ENCODE measurements around the gene KRT80. TPM values are rescaled to one million over a fixed set of nuclear protein-coding genes. Genes with fewer than 3 reads are reported as not detected.

The KRT80 gene
- total RNA-seq, 1 experiment from 2014 or later, result 8.8 TPM

GRCh38 chr12:52229836-52230343 is 38.1 kb upstream of the KRT80 start (continued):
- TF ChIP-seq REST (IDR thresholded peaks at IDR 0.05; ENCODE audit: low read depth) (no peak), POLR2A (IDR thresholded peaks at IDR 0.05; ENCODE audit: borderline replicate concordance, extremely low read depth, insufficient read depth, insufficient read length) (no peak)

GRCh38 chr12:52228931-52229330 is 37.1 kb upstream of the KRT80 start:
- Histone ChIP-seq H3K4me2 (ENCODE audit: low read length) (peak overlapping the region; percentile 71), H3K27ac (ENCODE audit: low read depth, low read length) (no peak overlapping the region), H3K9me2 (ENCODE audit: insufficient read depth) (no peaks in the 10 kb centered on the region), H3K36me3 (ENCODE audit: control insufficient read depth in 1 of 2, insufficient read depth in 2 of 2, low read length in 2 of 2) (no peaks in the 10 kb centered on the region), H3K9ac (ENCODE audit: low read length) (no peak overlapping the region), H3K4me1 (ENCODE audit: control insufficient read depth in 1 of 2, insufficient read depth in 2 of 2, low read length in 2 of 2) (peaks cover 29 to 87% of the 10 kb centered on the region in 2 experiments), H3K4me3 (replicated peaks in 1 of 2; ENCODE audit: low read depth in 1 of 2, low read length in 2 of 2) (no peak overlapping the region), H3K9me3 (ENCODE audit: control insufficient read depth in 1 of 2, insufficient read depth in 1 of 2, low read depth in 1 of 2, low read length in 2 of 2) (no peaks in the 10 kb centered on the region), H4K20me1 (ENCODE audit: insufficient read depth) (no peaks in the 10 kb centered on the region), H2AFZ (ENCODE audit: low read depth, low read length, poor library complexity, severe bottlenecking) (no peak overlapping the region), H3K79me2 (ENCODE audit: insufficient read depth, low read length) (no peaks in the 10 kb centered on the region), H3K27me3 (ENCODE audit: insufficient read depth, low read length) (no peaks in the 10 kb centered on the region)
- CTCF ChIA-PET, result interaction anchor here (1.2 to 1.8 kb wide), 2 partner anchors 9 to 50 kb away, joined by 5 to 8 read pairs; no protein-coding TSS in a partner anchor
- no peak for TF ChIP-seq POLR2AphosphoS5 (IDR thresholded peaks at IDR 0.05; ENCODE audit: low read depth, low read length)
- TF ChIP-seq TCF7L2 (IDR thresholded peaks at IDR 0.05; ENCODE audit: borderline replicate concordance, extremely low read depth, insufficient read depth, insufficient read length), result no peak
- TF ChIP-seq ZFX (IDR thresholded peaks at IDR 0.05), result no peak
- no peak for TF ChIP-seq ATF3 (IDR thresholded peaks at IDR 0.05)
- TF ChIP-seq CEBPB (IDR thresholded peaks at IDR 0.05; ENCODE audit: low read depth), result no peak
- TF ChIP-seq RAD21 (IDR thresholded peaks at IDR 0.05; ENCODE audit: low read depth), result no peak
- TF ChIP-seq CTCF (IDR thresholded peaks at IDR 0.05 in 2 of 3, conservative IDR thresholded peaks at IDR 0.05 in 1 of 3; ENCODE audit: borderline replicate concordance in 1 of 3, insufficient read depth in 1 of 3, low read depth in 2 of 3, low read length in 2 of 3), result no peak
- TF ChIP-seq YY1 (IDR thresholded peaks at IDR 0.05; ENCODE audit: extremely low read depth, insufficient replicate concordance, low read depth, low read length), result no peak
- TF ChIP-seq ZNF274 (IDR thresholded peaks at IDR 0.05; ENCODE audit: low read depth, low read length), result no peak
- no peak for TF ChIP-seq SIN3A (IDR thresholded peaks at IDR 0.05; ENCODE audit: low read depth)
- no peak for TF ChIP-seq MAX (IDR thresholded peaks at IDR 0.05)
- TF ChIP-seq SP1 (IDR thresholded peaks at IDR 0.05; ENCODE audit: low read depth), result no peak
- no peak for DNase-seq (ENCODE audit: low read depth, low spot score)
- BruUV-seq (replicated peaks), result no TSS peak
- intact Hi-C loops (cut with micrococcal nuclease), result no loop called here
- RAD21 ChIA-PET (ENCODE audit: low non-redundant PET in 1 of 2, low total read pairs in 2 of 2, uncharacterized antibody in 2 of 2, unreplicated experiment in 2 of 2), result no interaction called here
- POLR2A ChIA-PET, result interaction anchor here (1.1 to 1.7 kb wide), 2 partner anchors 15 to 52 kb away, joined by 6 read pairs; no protein-coding TSS in a partner anchor
- no peak for ATAC-seq
